HG03039 (cell line): ENCODE results near the gene ZNF157.

Source experiments
- ATAC-seq: cut with Tn5 transposase; IDR thresholded peaks from one replicate; pipeline ENCODE4 v1.9.1; 2021; ENCODE audit warnings: mild to moderate bottlenecking, moderate library complexity; ENCODE audit not compliant: unreplicated experiment

ZNF157 gene

DNA sequence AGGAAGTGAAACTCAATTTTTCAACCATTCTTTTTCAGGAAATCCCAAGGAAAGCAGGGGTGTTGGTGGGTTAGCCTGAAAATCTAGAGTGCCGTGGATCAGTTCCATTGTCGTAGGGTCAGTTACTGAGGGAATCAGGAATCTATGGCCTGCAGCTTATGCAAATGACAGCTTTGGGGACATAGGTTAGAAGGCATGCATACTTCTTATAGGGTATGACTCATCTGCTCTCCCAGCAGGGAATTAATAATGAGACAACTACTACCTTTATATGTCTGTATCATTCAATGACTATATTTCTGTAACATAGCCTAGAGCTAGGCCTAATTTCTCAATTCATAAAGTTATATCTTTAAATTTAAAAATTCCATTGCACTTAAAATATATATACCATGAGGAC, 76.1 kb downstream of the ZNF157 start:
- no peak for ATAC-seq

DNA sequence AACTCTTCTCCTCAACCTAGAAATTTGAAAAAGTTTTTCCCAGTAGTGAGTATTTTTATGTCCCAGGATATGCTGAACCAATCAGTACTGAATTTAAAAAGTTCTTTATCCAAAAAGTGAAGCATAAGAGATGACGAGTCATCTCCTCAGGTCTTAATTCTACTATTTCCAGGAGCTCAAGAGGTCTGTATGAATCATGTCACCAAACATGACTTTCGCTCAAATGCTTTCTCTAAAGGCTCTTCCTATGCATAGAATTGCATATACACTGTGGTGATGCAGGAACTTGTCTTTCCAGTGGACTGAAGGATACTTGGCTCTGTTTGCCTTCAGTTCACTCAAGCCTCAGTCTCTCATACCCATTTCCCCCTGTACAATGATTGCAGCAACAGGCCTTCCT, 76.6 kb downstream of the ZNF157 start:
- no peak for ATAC-seq

DNA sequence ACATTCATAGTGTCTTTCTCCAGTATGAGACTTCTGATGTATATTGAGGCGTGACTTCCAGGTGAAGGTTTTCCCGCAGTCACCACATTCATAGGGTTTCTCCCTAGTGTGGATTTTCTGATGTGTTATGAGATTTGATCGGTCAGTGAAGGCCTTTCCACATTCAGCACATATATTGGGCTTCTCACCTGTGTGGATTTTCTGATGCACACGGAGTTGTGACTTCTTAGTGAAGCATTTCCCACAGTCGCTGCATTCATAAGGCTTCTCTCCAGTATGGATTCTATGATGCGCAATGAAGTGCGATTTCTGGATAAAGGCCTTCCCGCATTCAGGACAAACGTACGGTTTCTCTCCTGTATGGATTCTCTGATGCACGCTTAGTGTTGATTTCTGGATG, 77.2 kb downstream of the ZNF157 start:
- no peak for ATAC-seq

DNA sequence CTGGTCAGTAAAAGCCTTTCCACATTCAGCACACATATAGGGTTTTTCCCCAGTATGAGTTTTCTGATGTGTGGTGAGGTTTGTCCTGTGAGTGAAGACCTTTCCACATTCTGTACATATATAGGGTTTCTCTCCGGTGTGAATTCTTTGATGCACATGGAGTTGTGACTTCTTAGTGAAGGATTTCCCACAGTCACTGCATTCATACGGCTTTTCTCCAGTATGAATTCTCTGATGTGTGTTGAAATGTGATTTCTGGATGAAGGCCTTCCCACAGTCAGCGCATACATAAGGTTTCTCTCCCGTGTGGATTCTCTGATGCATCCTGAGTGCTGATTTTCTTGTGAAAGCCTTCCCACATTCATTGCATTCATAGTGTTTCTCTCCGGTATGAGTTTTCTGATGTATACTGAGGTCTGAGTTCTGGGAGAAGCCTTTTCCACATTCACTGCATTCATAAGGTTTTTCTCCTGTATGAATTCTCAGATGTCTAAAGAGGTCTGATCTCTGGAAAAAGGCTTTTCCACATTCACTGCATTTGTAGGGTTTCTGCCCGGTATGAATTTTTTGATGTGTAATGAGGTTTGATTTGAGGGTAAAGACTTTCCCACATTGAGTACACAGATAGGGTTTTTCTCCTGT, 77.9 kb downstream of the ZNF157 start:
- ATAC-seq: no peak

DNA sequence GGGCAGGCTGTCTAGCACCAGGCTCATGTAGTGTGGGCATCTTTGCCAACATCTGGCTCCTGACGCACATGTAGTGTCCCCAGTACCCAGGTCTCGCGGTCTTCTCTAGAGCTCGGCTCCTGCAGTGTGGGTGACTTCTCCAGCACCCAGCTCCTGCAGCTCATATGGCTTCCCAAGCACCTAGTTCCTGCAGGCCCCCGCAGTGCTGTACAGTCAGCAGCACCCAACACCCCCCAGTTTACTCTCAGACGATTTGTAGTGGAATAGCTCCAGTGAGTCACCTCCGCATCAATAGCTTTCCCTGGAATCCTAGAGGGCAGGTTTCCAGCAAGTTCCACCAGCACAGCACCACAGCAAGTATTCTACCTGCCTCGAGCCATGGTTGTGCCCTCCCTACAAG, 81.7 kb downstream of the ZNF157 start:
- no peak for ATAC-seq

DNA sequence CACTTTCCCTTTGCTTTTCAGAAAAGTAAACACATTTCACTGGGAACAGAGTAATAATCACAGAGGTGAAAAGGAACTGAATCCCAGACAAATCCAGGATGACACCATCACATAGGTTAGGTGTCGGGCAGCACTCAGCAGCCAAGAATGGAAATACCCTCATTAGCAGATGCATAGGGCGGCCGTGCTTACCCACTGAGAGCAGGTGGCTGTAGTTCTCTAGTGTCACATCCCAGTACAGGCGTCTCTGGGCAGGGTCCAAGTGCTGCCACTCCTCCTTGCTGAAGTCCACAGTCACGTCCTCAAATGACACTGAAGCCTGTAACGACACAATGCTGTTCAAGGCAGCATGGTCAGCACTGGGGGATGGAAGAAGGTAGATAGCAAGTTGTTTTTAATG, 85.7 kb downstream of the ZNF157 start:
- ATAC-seq: no peak

DNA sequence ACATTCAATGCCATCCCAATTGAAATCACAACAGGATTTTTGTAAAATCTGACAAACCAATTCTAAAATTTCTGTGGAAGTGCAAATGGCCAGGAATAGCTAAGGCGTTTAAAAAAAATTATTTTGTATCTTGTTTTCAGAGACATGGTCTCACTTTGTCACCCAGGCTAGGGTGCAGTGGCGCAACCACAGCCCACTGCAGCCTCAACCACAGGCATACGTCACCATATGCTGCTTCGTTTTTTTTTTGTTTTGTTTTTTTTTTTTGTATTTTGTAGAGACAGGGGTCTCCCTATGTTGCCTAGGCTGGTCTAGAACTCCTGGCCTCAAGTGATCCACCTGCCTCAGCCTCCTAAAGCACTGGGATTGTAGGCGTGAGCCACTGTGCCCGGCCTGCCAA, 88.2 kb downstream of the ZNF157 start:
- ATAC-seq: no peak

DNA sequence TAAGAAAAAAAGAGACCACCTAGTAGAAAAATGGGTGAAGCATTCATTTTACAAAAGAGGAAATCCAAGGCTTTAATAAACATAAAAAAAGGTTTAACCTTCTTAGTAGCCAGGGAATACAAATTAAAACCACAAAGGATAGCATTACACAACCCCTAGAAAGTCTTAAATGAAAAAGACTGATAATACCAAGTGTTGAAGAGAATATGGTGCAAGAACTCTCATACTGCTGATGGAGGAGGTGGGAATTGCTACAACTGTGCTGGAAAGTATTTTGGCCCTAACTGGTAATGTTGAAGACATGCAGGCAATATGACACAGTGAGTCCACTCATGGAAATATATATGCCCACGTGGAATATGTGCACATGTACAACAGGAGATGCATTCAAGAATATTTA, 90.2 kb downstream of the ZNF157 start:
- no peak for ATAC-seq
